HCT116 (cell line): ENCODE data around the gene ANO6. TPM values are rescaled to one million over a fixed set of nuclear protein-coding genes. Genes with fewer than 3 reads are reported as not detected.

ENCODE experiments used
- ATAC-seq: fragments of 200-7000 bp; cut with Tn5 transposase; 2 replicates; pipeline ENCODE4 v1.9.1; 2020; ENCODE audit warnings: mild to moderate bottlenecking, moderate library complexity
- BruUV-seq: library from RNA; stranded (reverse); fragments of 400-500 nt; replicated peaks from 2 replicates; lab custom pipeline; 2021; lab: Mats Ljungman, UMichigan
- CTCF ChIA-PET: fragments of 300-600 bp; sonication (Branson Sonifier 250); formaldehyde crosslinking; loops from one replicate; lab custom pipeline; 2021; ENCODE audit warnings: antibody characterized with exemption; lab: Charles Lee
- POLR2A ChIA-PET: fragments of 300-600, 350-600 bp; sonication (Branson Sonifier 250); formaldehyde crosslinking; loops from one replicate; lab custom pipeline; 2021; ENCODE audit warnings: antibody characterized with exemption; lab: Charles Lee
- RAD21 ChIA-PET, 2 experiments: fragments of 300-600 bp; sonication (Branson Sonifier 250); formaldehyde crosslinking; loops; one replicate each; lab custom pipeline; 2023; ENCODE audit warnings: low total read pairs in 2 of 2; ENCODE audit not compliant: uncharacterized antibody in 2 of 2, unreplicated experiment in 2 of 2, low non-redundant PET in 1 of 2; lab: Charles Lee
- DNase-seq: peaks from one replicate; pipeline ENCODE4 v3.0.0-alpha.2; 2010; ENCODE audit warnings: low read depth, low spot score
- H2AFZ ChIP-seq: fragments of 200-600 bp; shearing (Covaris generic), sonication (generic); 2 replicates; pipeline ENCODE4 v1.6.1; 2017; ENCODE audit warnings: low read depth, mixed run types, mixed read lengths, antibody characterized with exemption, low read length; ENCODE audit not compliant: poor library complexity, severe bottlenecking
- H3K27ac ChIP-seq: 2 replicates; pipeline ENCODE4 v1.5.1; 2012; ENCODE audit warnings: low read depth, low read length
- H3K27me3 ChIP-seq: fragments of 200-600 bp; sonication (generic); 2 replicates; pipeline ENCODE4 v1.6.1; 2016; ENCODE audit warnings: mixed run types, low read length, mixed read lengths; ENCODE audit not compliant: insufficient read depth
- H3K36me3 ChIP-seq, 2 experiments: fragments of 200-500 bp in 1 of 2; fragments of 200-600 bp in 1 of 2; sonication (Bioruptor generic) in 1 of 2; sonication (generic) in 1 of 2; 2 replicates each; pipeline versions ENCODE4 v1.5.1 to v1.6.1; 2014 to 2016; ENCODE audit warnings: low read length in 2 of 2, inconsistent platforms in 1 of 2, mixed read lengths in 1 of 2, mixed run types in 1 of 2; ENCODE audit not compliant: insufficient read depth in 2 of 2, control insufficient read depth in 1 of 2
- H3K4me1 ChIP-seq, 2 experiments: fragments of 200-600 bp in 1 of 2; sonication (generic) in 1 of 2; 2 replicates each; pipeline versions ENCODE4 v1.5.1 to v1.6.1; 2012 to 2017; ENCODE audit warnings: low read length in 2 of 2, inconsistent platforms in 1 of 2, mild to moderate bottlenecking in 1 of 2, mixed read lengths in 1 of 2, mixed run types in 1 of 2, moderate library complexity in 1 of 2; ENCODE audit not compliant: insufficient read depth in 2 of 2, control insufficient read depth in 1 of 2
- H3K4me2 ChIP-seq: fragments of 200-600 bp; sonication (generic); 2 replicates; pipeline ENCODE4 v1.6.1; 2017; ENCODE audit warnings: mixed run types, low read length, mixed read lengths
- H3K4me3 ChIP-seq, 2 experiments: fragments of 200-600 bp in 1 of 2; sonication (generic) in 1 of 2; replicated peaks in 1 of 2; 2 replicates each; pipeline ENCODE4 v1.5.1; 2011 to 2016; ENCODE audit warnings: low read length in 2 of 2, control low read depth in 1 of 2, low read depth in 1 of 2, mild to moderate bottlenecking in 1 of 2, mixed read lengths in 1 of 2, mixed run types in 1 of 2
- H3K79me2 ChIP-seq: fragments of 200-600 bp; sonication (generic); 2 replicates; pipeline ENCODE4 v1.6.1; 2017; ENCODE audit warnings: mild to moderate bottlenecking, mixed run types, low read length, moderate library complexity, mixed read lengths; ENCODE audit not compliant: insufficient read depth
- H3K9ac ChIP-seq: fragments of 200-600 bp; sonication (generic); 2 replicates; pipeline ENCODE4 v1.6.1; 2016; ENCODE audit warnings: low read length, mixed read lengths
- H3K9me2 ChIP-seq: fragments of 200-600 bp; sonication (generic), shearing (Covaris generic); 2 replicates; pipeline ENCODE4 v1.6.1; 2017; ENCODE audit warnings: mixed run types, mild to moderate bottlenecking, moderate library complexity; ENCODE audit not compliant: insufficient read depth
- H3K9me3 ChIP-seq, 2 experiments: fragments of 200-500 bp in 1 of 2; fragments of 200-600 bp in 1 of 2; sonication (Bioruptor generic) in 1 of 2; sonication (generic) in 1 of 2; 2 replicates each; pipeline ENCODE4 v1.6.1; 2014 to 2017; ENCODE audit warnings: low read length in 2 of 2, mixed read lengths in 2 of 2, inconsistent platforms in 1 of 2, low read depth in 1 of 2, mild to moderate bottlenecking in 1 of 2, mixed run types in 1 of 2, moderate library complexity in 1 of 2; ENCODE audit not compliant: control insufficient read depth in 1 of 2, insufficient read depth in 1 of 2
- H4K20me1 ChIP-seq: fragments of 200-600 bp; sonication (generic), shearing (Covaris generic); 2 replicates; pipeline ENCODE4 v1.6.1; 2017; ENCODE audit warnings: mixed run types, mild to moderate bottlenecking, moderate library complexity; ENCODE audit not compliant: insufficient read depth
- CBX3 ChIP-seq: IDR thresholded peaks from 2 replicates; pipeline ENCODE4 v1.6.1; 2012; ENCODE audit warnings: low read depth
- EGR1 ChIP-seq: IDR thresholded peaks from 2 replicates; pipeline ENCODE4 v1.6.1; 2012; ENCODE audit warnings: low read depth
- ELF1 ChIP-seq: IDR thresholded peaks from 2 replicates; pipeline ENCODE4 v1.6.1; 2012; ENCODE audit warnings: low read depth, borderline replicate concordance
- EZH2 ChIP-seq: fragments of 200-600 bp; sonication (generic); IDR thresholded peaks from 2 replicates; pipeline ENCODE4 v1.6.1; 2017; ENCODE audit warnings: antibody characterized with exemption, mixed run types
- EZH2phosphoT487 ChIP-seq: fragments of 200-600 bp; IDR thresholded peaks from 2 replicates; pipeline ENCODE4 v1.6.1; 2018; ENCODE audit warnings: antibody characterized with exemption, borderline replicate concordance
- RAD21 ChIP-seq: IDR thresholded peaks from 2 replicates; pipeline ENCODE4 v1.6.1; 2012; ENCODE audit warnings: low read depth, mild to moderate bottlenecking
- SIN3A ChIP-seq: IDR thresholded peaks from 2 replicates; pipeline ENCODE4 v1.6.1; 2012; ENCODE audit warnings: low read depth
- TCF7L2 ChIP-seq: IDR thresholded peaks from 2 replicates; pipeline ENCODE4 v1.7.0; 2011; ENCODE audit warnings: borderline replicate concordance, inconsistent platforms; ENCODE audit not compliant: insufficient read depth, insufficient read length; ENCODE audit errors: extremely low read depth
- ZFX ChIP-seq: fragments of 450-650 bp; IDR thresholded peaks from 2 replicates; pipeline ENCODE4 v1.6.1; 2017
- ZNF274 ChIP-seq: fragments of 200-500 bp; sonication (Bioruptor generic); IDR thresholded peaks from 2 replicates; pipeline ENCODE4 v1.6.1; 2014; ENCODE audit warnings: mild to moderate bottlenecking, low read depth, low read length, inconsistent platforms
- intact Hi-C: fragments of 100-400 bp; cut with micrococcal nuclease; formaldehyde crosslinking; loops from 2 replicates; pipeline ENCODE4 v1.10.0; 2022
- total RNA-seq: library from RNA; stranded (reverse); gene quantifications from one replicate; pipeline ENCODE4 v1.2.1, GENCODE V29; 2021; ENCODE audit not compliant: unreplicated experiment
- TF ChIP-seq, protein P1 (sequence below): IDR thresholded peaks from 2 replicates; pipeline ENCODE4 v1.6.1; 2012
- TF ChIP-seq, protein P2 (sequence below): IDR thresholded peaks from 2 replicates; pipeline ENCODE4 v1.6.1; 2012

Gene ANO6
- total RNA-seq, 1 experiment from 2014 or later: 36.7 TPM

DNA sequence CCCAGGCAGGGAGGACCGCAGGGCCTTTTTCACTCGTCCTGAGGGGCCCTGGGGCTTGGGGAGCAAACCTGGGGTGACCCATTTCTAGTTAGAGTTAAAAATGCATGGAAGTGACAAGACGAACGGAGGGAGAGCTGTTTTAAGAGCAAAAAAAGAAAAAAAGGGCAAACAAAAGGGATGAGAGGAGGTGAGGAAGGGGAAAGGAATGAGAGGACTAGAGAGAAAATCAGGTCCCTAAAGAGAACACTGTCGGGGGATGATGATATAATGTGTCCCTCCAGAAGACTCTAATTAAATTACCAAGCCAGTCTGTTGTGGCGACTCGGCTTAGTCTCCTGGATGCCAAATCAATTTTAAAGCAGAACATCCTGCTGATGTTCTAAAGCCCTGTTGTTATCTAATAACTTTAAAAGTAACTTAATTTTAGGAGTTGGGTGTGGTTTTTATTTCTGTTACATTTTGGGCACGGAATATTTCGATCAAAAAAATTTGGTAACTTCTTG, 1.1 kb downstream of the ANO6 start:
- Histone ChIP-seq H3K27me3 (no peaks in the 10 kb centered on the region), H3K9me2 (no peaks in the 10 kb centered on the region; the same call in 1 of the 2 replicates), H3K4me1 (peaks cover 9 to 19% of the 10 kb centered on the region in 2 experiments; a peak in 3 of 4 replicates), H3K4me3 (peak overlapping the region; percentile 79), H3K9ac (peak overlapping the region; percentile 86), H3K4me2 (peak overlapping the region; percentile 99), H3K9me3 (no peaks in the 10 kb centered on the region), H2AFZ (no peak overlapping the region), H3K27ac (peak overlapping the region; percentile 98), H3K79me2 (peaks cover 57% of the 10 kb centered on the region), H4K20me1 (no peaks in the 10 kb centered on the region), H3K36me3 (no peaks in the 10 kb centered on the region)
- intact Hi-C loops: loop anchor here (2.0 kb wide), 1 partner anchor 16 kb away; no protein-coding TSS in a partner anchor
- no peak for DNase-seq
- no peak for ATAC-seq
- ChIA-PET POLR2A (interaction anchor here (1.9 kb wide), 1 partner anchor 16 kb away, joined by 6 read pairs; no protein-coding TSS in a partner anchor), CTCF (interaction anchor here (1.2 to 1.4 kb wide), 2 partner anchors 15 to 25 kb away, joined by 3 read pairs; no protein-coding TSS in a partner anchor), RAD21 (no interaction called here)
- TSS peak; percentile 41 for BruUV-seq
- TF ChIP-seq RAD21 (no peak), SIN3A (no peak), ZNF274 (no peak), CBX3 (no peak), EGR1 (no peak), ELF1 (no peak), TCF7L2 (no peak), EZH2 (no peak), ZFX (no peak; the same call in 1 of the 2 replicates), EZH2phosphoT487 (no peak)
- TF ChIP-seq, protein P1, sequence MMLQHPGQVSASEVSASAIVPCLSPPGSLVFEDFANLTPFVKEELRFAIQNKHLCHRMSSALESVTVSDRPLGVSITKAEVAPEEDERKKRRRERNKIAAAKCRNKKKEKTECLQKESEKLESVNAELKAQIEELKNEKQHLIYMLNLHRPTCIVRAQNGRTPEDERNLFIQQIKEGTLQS: no peak
- TF ChIP-seq, protein P2, sequence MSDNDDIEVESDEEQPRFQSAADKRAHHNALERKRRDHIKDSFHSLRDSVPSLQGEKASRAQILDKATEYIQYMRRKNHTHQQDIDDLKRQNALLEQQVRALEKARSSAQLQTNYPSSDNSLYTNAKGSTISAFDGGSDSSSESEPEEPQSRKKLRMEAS: no peak
